Measurements from ENCODE around the gene DLG2. TPM values are rescaled to one million over a fixed set of nuclear protein-coding genes. Genes with fewer than 3 reads are reported as not detected.

The DLG2 gene
- total RNA-seq, 4 donors from 2014 or later = 2.9 to 30.2 (median 22.6) TPM

- Histone ChIP-seq H3K27me3 (no peaks in the 10 kb centered on the region), H3K9me3 (no peaks in the 10 kb centered on the region), H3K4me3 (no peak overlapping the region), H3K4me1 (no peaks in the 10 kb centered on the region), H3K27ac (no peak overlapping the region), H3K36me3 (no peaks in the 10 kb centered on the region)
- no peak for DNase-seq
- no peak for TF ChIP-seq POLR2A (IDR thresholded peaks at IDR 0.05)
- TF ChIP-seq CTCF (IDR thresholded peaks at IDR 0.05) = no peak
- intact Hi-C loops (cut with DNase I; ENCODE audit: low total_unique reads) = no loop called here
Measured at GRCh38 chr11:83508804-83509203, 2118.3 kb downstream of the DLG2 start.

- TF ChIP-seq POLR2A (IDR thresholded peaks at IDR 0.05) = no peak
- TF ChIP-seq CTCF (IDR thresholded peaks at IDR 0.05) = no peak
- Histone ChIP-seq H3K4me1 (no peaks in the 10 kb centered on the region), H3K27ac (no peak overlapping the region), H3K36me3 (no peaks in the 10 kb centered on the region), H3K27me3 (no peaks in the 10 kb centered on the region), H3K9me3 (no peaks in the 10 kb centered on the region), H3K4me3 (no peak overlapping the region)
- no peak for DNase-seq
- intact Hi-C loops (cut with DNase I; ENCODE audit: low total_unique reads) = no loop called here
Measured at GRCh38 chr11:83502041-83502440, 2125.1 kb downstream of the DLG2 start.

- no peak for DNase-seq
- no peak overlapping the region for H3K27ac ChIP-seq
- no peaks in the 10 kb centered on the region for H3K4me1 ChIP-seq
- no peaks in the 10 kb centered on the region for H3K27me3 ChIP-seq
- no peak overlapping the region for H3K4me3 ChIP-seq
- no peak for TF ChIP-seq POLR2A (IDR thresholded peaks at IDR 0.05)
- TF ChIP-seq CTCF (IDR thresholded peaks at IDR 0.05) = no peak
- H3K36me3 ChIP-seq = no peaks in the 10 kb centered on the region
- intact Hi-C loops (cut with DNase I; ENCODE audit: low total_unique reads) = loop anchor here (10.0 kb wide), 1 partner anchor 409 kb away; no protein-coding TSS in a partner anchor
- H3K9me3 ChIP-seq = no peaks in the 10 kb centered on the region
Measured at GRCh38 chr11:83493917-83494316, 2133.2 kb downstream of the DLG2 start.

- no peak for DNase-seq
- TF ChIP-seq POLR2A (IDR thresholded peaks at IDR 0.05) (no peak), CTCF (IDR thresholded peaks at IDR 0.05) (no peak)
- no peaks in the 10 kb centered on the region for H3K4me1 ChIP-seq
- no peaks in the 10 kb centered on the region for H3K27me3 ChIP-seq
- H3K27ac ChIP-seq = no peak overlapping the region
- no peaks in the 10 kb centered on the region for H3K36me3 ChIP-seq
- intact Hi-C loops (cut with DNase I; ENCODE audit: low total_unique reads) = loop anchor here (10.0 kb wide), 1 partner anchor 408 kb away; no protein-coding TSS in a partner anchor
- no peaks in the 10 kb centered on the region for H3K9me3 ChIP-seq
- H3K4me3 ChIP-seq = no peak overlapping the region
Measured at GRCh38 chr11:83493034-83493433, 2134.1 kb downstream of the DLG2 start.

- H3K27ac ChIP-seq = no peak overlapping the region
- H3K36me3 ChIP-seq = no peaks in the 10 kb centered on the region
- intact Hi-C loops (cut with DNase I; ENCODE audit: low total_unique reads) = no loop called here
- no peaks in the 10 kb centered on the region for H3K4me1 ChIP-seq
- no peaks in the 10 kb centered on the region for H3K27me3 ChIP-seq
- no peak overlapping the region for H3K4me3 ChIP-seq
- no peaks in the 10 kb centered on the region for H3K9me3 ChIP-seq
- TF ChIP-seq POLR2A (IDR thresholded peaks at IDR 0.05) (no peak), CTCF (IDR thresholded peaks at IDR 0.05) (no peak)
- DNase-seq = no peak
Measured at GRCh38 chr11:83483808-83484207, 2143.3 kb downstream of the DLG2 start.

Data from uterus (tissue), 4 donors.